Spleen (tissue), 13 donors: ENCODE results near the gene LIMS3. TPM values are rescaled to one million over a fixed set of nuclear protein-coding genes. Genes with fewer than 3 reads are reported as not detected.
"Not testable (repeated sequence)": the region's sequence is repeated elsewhere in the genome, so short reads cannot be mapped to it uniquely, and the experiment has no call there.

Experiments
- DNase-seq: peaks from one replicate; pipeline ENCODE4 v3.0.0-alpha.2; 2020
- H3K27ac ChIP-seq, 8 donors: fragments of 200-600 bp; sonication (generic) in 7 of 8; 1 replicate in 4 of 8; 2 replicates in 4 of 8; pipeline versions ENCODE4 v1.5.0 to v1.8.0; 2016 to 2021; ENCODE audit warnings: inconsistent platforms in 4 of 8, mild to moderate bottlenecking in 4 of 8, moderate library complexity in 1 of 8
- H3K27me3 ChIP-seq, 7 donors: fragments of 200-600 bp; sonication (generic) in 6 of 7; replicated peaks in 1 of 7; 1 replicate in 4 of 7; 2 replicates in 3 of 7; pipeline versions ENCODE4 v1.5.0 to v1.8.0; 2016 to 2021; ENCODE audit warnings: inconsistent platforms in 3 of 7, mild to moderate bottlenecking in 1 of 7
- H3K36me3 ChIP-seq, 6 donors: fragments of 200-600 bp; sonication (generic) in 5 of 6; 1 replicate in 4 of 6; 2 replicates in 2 of 6; pipeline versions ENCODE4 v1.5.0 to v1.8.0; 2016 to 2021; ENCODE audit warnings: inconsistent platforms in 2 of 6
- H3K4me1 ChIP-seq, 6 donors: fragments of 200-600 bp; sonication (generic) in 5 of 6; 1 replicate in 3 of 6; 2 replicates in 3 of 6; pipeline versions ENCODE4 v1.5.0 to v1.8.0; 2016 to 2021; ENCODE audit warnings: inconsistent platforms in 3 of 6
- H3K4me3 ChIP-seq, 8 donors: fragments of 200-600 bp; sonication (generic) in 7 of 8; 1 replicate in 4 of 8; 2 replicates in 4 of 8; pipeline versions ENCODE4 v1.5.0 to v1.8.0; 2016 to 2021; ENCODE audit warnings: inconsistent platforms in 4 of 8, mild to moderate bottlenecking in 4 of 8, moderate library complexity in 2 of 8
- H3K9me3 ChIP-seq, 8 donors: fragments of 200-600 bp; sonication (generic) in 7 of 8; 1 replicate in 4 of 8; 2 replicates in 4 of 8; pipeline versions ENCODE4 v1.5.0 to v1.8.0; 2016 to 2021; ENCODE audit warnings: inconsistent platforms in 4 of 8
- WGBS, 5 donors: extraction: QIAGEN DNeasy Blood & Tissue Kit in 3 of 5; methylation state at CpG; one replicate each; pipeline versions ENCODE4 v1.1.5 to v1.1.7; 2013 to 2018; 5-methylcytosine and 5-hydroxymethylcytosine counted together
- intact Hi-C: fragments of 100-400 bp; cut with DNase I; formaldehyde crosslinking; loops from one replicate; pipeline ENCODE4 v1.15.0; 2023; ENCODE audit warnings: low total_unique reads
- long read RNA-seq, 2 donors: transcript quantifications; one replicate each; lab custom pipeline, GENCODE V29; 2026
- polyA plus RNA-seq, 3 donors: library from polyadenylated mRNA; stranded (reverse); fragments of 200-250 nt; gene quantifications; one replicate each; pipeline ENCODE4 v1.2.1, GENCODE V29; 2013
- total RNA-seq, 7 donors: library from RNA; depleted of rRNA in 3 of 7; stranded (reverse); fragments of >200 nt in 3 of 7; fragmentation: NEBNext Ultra II Directional in 4 of 7; extraction: Animal tissue kit (Norgen Biotek cat#: 25700) in 4 of 7; gene quantifications; one replicate each; pipeline versions ENCODE4 v1.1.0 to v1.2.1, GENCODE V29; 2016 to 2021
- donor health status: healthy with polysubstance abuse.
- donor health status: DM: no; HTN: no; CAD: no; lungs with moderate emphysema.
- donor health status: DM: no; HTN: no; CAD: no.
- donor health status: Bipolar disorder and iron deficiency.
- donor health status: healthy.
- donor health status: DM: no; HTN: no; CAD: no.
- donor health status: DM: yes; HTN: yes; CAD: no.

The LIMS3 gene, protein sequence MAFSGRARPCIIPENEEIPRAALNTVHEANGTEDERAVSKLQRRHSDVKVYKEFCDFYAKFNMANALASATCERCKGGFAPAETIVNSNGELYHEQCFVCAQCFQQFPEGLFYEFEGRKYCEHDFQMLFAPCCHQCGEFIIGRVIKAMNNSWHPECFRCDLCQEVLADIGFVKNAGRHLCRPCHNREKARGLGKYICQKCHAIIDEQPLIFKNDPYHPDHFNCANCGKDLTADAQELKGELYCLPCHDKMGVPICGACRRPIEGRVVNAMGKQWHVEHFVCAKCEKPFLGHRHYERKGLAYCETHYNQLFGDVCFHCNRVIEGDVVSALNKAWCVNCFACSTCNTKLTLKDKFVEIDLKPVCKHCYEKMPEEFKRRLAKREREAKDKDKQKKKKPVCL
- total RNA-seq (1 to 10 TPM in 6 of 7 donors, under 1 TPM in 1; 0.87 to 3.5 (median 1.9) TPM), polyA plus RNA-seq (under 1 TPM; 0.42 to 0.90 (median 0.70) TPM)
- long read RNA-seq, donor 1 = 0 reads
- long read RNA-seq, donor 2 = 0 reads

GRCh38 chr2:109898462-109899336 is at the start of gene LIMS3:
LIMS3 (plus strand) TSS chr2:109898688; CDS start chr2:109898729, 41 bp downstream.
- H3K9me3 ChIP-seq, intact Hi-C loops, H3K4me1 ChIP-seq, H3K27ac ChIP-seq, H3K36me3 ChIP-seq, DNase-seq, H3K27me3 ChIP-seq, H3K4me3 ChIP-seq: not testable (repeated sequence)
- WGBS, 5 donors = no CpG with 5 or more reads among the region's 28 CpGs

- H3K27ac ChIP-seq, H3K27me3 ChIP-seq, DNase-seq, H3K9me3 ChIP-seq, H3K4me1 ChIP-seq, H3K36me3 ChIP-seq, H3K4me3 ChIP-seq, intact Hi-C loops: not testable (repeated sequence)
- no CpG with 5 or more reads among the region's 8 CpGs for WGBS, 5 donors
These were observed 27.2 kb upstream of the LIMS3 start for GRCh38 chr2:109871129-109871751.

DNA sequence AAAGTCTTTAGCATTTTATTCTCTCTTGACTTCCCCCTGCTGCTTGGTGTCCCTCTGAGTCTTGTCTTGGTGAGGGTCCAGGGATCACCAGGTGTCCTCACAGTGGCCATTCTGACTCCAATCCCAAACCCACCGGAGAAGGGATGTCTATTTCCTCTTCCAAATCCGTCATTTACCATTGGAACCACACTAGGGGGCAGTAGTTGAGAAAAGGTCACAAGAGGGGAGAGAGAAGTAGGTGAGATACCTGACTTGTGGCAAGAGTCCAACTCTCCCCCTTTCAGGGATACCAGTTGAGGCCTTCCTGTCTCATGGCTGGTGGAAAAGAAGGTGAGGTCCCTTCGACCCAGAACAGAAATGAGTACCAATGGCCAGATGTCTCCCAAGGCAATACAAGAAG is 21.9 kb upstream of the LIMS3 start:
- H3K4me3 ChIP-seq, DNase-seq, H3K27ac ChIP-seq, H3K36me3 ChIP-seq, H3K27me3 ChIP-seq, H3K4me1 ChIP-seq, H3K9me3 ChIP-seq, intact Hi-C loops: not testable (repeated sequence)
- no CpG with 5 or more reads among the region's 3 CpGs for WGBS, 5 donors

- intact Hi-C loops, H3K27ac ChIP-seq, H3K4me1 ChIP-seq, DNase-seq, H3K4me3 ChIP-seq, H3K27me3 ChIP-seq, H3K36me3 ChIP-seq, H3K9me3 ChIP-seq: not testable (repeated sequence)
- WGBS, 5 donors = no CpG with 5 or more reads among the region's 1 CpG
These were observed 16.4 kb upstream of the LIMS3 start for GRCh38 chr2:109882112-109882511.

DNA sequence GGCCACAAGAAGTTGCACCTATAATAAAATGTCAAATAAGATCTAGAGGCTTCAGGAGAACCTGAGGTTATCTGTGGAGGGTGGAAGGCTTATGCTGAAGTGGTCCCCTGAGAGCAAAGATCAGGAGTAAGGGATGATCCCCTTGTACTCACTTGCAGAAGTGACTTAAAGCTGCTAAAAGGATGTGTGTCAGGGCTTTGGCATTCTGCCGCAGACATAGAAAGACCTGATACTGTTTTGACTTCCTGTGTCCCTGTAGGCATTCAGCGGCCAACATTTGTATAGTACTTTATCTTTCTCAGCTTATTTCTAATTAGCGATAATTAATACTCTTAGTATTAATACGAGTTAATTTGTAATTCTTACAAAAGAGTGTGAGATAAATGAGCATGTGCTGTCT is 10.1 kb upstream of the LIMS3 start:
- H3K4me1 ChIP-seq, H3K27ac ChIP-seq, intact Hi-C loops, H3K9me3 ChIP-seq, DNase-seq, H3K36me3 ChIP-seq, H3K4me3 ChIP-seq, H3K27me3 ChIP-seq: not testable (repeated sequence)
- no CpG with 5 or more reads among the region's 4 CpGs for WGBS, 5 donors

DNA sequence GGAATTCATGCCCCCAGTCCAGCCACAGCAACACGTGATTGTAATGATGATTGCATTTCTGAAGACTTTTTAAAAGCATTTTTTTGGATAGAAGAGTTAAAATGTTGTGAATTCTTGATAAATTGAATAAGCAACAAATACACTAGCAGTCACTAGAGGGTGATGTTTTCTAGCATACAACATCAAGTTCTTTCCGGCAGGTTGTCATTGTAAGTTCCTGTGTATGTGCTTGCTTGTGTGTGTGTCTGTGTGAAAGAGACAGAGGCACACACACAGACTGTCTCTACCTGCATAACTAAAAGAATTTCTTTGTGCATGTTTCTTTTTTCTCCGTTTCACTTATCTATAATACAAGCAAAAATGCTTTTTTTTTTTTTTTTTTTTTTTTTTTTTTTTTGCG is 8.6 kb upstream of the LIMS3 start:
- H3K4me1 ChIP-seq, H3K36me3 ChIP-seq, H3K9me3 ChIP-seq, intact Hi-C loops, H3K4me3 ChIP-seq, DNase-seq, H3K27ac ChIP-seq, H3K27me3 ChIP-seq: not testable (repeated sequence)
- no CpG with 5 or more reads among the region's 4 CpGs for WGBS, 5 donors

DNA sequence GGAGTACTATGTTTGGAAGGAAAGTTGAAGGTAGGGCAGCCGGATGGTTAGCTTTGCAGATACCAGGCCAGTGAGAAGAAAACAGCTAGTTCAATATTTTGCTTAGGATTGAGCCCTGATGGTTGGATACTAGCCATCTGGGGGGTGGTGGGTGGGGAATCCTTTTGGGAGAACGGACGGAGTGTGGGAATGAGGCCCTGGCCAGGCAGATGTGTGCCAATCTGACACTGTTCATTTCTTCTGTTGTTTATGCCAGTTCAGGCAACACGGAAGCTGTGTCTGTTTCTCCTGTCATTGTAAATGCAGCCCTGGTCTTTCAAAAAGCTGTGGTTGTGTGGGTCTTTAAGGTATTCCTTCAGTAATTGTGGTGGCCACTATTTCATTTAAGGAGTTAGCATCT is 7.5 kb upstream of the LIMS3 start:
- H3K27ac ChIP-seq, H3K9me3 ChIP-seq, H3K4me3 ChIP-seq, H3K36me3 ChIP-seq, DNase-seq, intact Hi-C loops, H3K4me1 ChIP-seq, H3K27me3 ChIP-seq: not testable (repeated sequence)
- WGBS, 5 donors = no CpG with 5 or more reads among the region's 4 CpGs

GRCh38 chr2:109893736-109894135 is 4.8 kb upstream of the LIMS3 start:
- not testable (repeated sequence) for DNase-seq
- no CpG with 5 or more reads among the region's 7 CpGs for WGBS, 5 donors

DNA sequence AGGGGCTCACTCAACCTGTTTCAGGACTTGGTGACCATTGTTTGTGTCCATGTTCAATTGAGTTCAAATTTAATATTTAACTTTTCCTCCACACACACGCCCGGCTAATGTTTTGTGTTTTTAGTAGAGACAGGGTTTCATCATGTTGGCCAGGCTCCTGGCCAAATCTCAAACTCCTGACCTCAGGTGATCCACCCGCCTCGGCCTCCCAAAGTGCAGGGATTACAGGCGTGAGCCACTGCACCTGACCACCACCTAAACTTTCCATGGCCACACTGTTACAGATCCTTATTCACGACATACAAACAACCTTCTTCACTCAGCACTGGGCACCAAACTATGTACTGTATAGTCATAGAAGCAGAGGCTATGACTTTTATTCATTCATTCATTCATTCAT is 4.3 kb upstream of the LIMS3 start:
- H3K27me3 ChIP-seq, H3K36me3 ChIP-seq, intact Hi-C loops, H3K27ac ChIP-seq, H3K9me3 ChIP-seq, DNase-seq, H3K4me1 ChIP-seq, H3K4me3 ChIP-seq: not testable (repeated sequence)
- no CpG with 5 or more reads among the region's 6 CpGs for WGBS, 5 donors

More at GRCh38 chr2:109893736-109894135, 4.8 kb upstream of the LIMS3 start:
- H3K4me3 ChIP-seq, H3K36me3 ChIP-seq, H3K4me1 ChIP-seq, H3K27me3 ChIP-seq, H3K9me3 ChIP-seq, H3K27ac ChIP-seq, intact Hi-C loops: not testable (repeated sequence)

DNA sequence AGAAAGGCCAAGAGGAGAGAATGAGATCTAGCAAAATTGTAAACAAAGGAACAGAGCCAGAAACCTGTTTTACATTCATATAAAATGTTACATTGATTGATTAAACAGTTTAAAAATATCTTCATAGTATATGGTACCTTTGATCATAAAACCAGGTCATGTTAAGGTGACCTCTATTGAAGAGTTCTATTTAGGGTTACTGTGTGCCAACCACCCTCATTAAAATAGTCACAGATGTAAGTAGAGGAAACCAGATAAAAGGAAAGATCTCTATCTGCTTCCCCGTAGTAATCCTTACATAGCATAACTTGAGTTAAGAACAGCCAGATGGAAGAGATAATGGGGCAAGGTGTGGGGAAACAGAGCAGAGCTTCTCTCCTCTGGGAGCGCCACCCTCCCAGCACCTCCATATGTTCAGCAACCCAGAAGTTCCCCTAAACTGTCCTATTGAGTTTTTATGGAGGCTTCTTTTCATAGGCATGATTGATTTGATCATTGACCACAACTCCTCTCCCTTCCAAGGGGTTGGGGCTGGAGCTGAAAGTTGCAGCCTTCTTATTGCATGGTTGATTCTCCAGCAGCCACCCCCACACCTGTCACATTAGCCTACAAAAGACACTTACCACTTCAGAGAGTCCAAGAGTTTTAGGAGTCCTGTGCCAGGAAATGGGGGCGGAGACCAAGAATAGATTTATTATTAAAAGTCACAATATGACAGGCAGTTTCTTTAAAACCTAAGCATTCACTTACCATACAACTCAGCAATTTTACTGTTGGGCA is 3.2 kb upstream of the LIMS3 start:
- H3K4me1 ChIP-seq, H3K36me3 ChIP-seq, H3K27ac ChIP-seq, H3K27me3 ChIP-seq, intact Hi-C loops, DNase-seq, H3K4me3 ChIP-seq, H3K9me3 ChIP-seq: not testable (repeated sequence)
- no CpG with 5 or more reads among the region's 3 CpGs for WGBS, 5 donors
